Fibroblast of skin of left biceps (primary cell): ENCODE data around the gene HTR3B.
"Not testable (repeated sequence)": the region's sequence is repeated elsewhere in the genome, so short reads cannot be mapped to it uniquely, and the experiment has no call there.

Source experiments
- DNase-seq, 2 experiments: peaks; one replicate each; pipeline ENCODE4 v3.0.0-alpha.2; 2013; ENCODE audit warnings: low read depth in 2 of 2

HTR3B gene, protein sequence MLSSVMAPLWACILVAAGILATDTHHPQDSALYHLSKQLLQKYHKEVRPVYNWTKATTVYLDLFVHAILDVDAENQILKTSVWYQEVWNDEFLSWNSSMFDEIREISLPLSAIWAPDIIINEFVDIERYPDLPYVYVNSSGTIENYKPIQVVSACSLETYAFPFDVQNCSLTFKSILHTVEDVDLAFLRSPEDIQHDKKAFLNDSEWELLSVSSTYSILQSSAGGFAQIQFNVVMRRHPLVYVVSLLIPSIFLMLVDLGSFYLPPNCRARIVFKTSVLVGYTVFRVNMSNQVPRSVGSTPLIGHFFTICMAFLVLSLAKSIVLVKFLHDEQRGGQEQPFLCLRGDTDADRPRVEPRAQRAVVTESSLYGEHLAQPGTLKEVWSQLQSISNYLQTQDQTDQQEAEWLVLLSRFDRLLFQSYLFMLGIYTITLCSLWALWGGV

DNA sequence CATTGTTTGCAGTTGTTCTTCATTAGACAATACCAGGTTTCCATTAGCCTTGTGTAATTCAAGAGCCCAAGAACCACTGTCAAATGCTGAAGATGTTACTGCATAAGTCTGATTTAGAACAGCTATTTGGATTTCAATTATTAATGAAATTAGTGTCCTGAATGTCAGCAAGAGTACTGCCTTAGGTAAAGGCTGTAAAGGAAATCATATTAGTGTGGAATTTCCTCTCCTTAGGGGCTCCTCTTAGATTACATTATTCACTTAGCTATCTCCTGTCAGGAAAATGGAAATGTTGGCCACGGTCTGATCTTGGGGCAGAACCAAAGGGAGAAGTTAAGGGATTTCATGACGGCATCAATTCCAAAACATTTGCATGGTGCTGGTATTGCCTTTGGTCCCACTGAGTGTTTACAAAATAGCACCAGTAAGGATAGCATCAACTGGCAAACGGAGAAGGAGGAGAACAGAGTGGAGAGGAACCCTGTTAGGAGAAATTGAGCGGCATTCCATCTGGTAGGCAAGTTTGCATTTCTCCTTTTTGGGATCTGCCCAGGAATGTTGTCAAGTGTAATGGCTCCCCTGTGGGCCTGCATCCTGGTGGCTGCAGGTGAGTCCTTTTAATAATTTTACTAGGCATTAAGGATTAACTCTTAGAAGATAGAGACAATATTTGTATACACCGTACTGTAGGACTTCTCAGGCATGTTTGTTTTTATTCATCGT is at the start of gene HTR3B:
TSS of gene HTR3B (plus strand) at position 418 of the 723 bp plus-strand sequence. CDS start at position 556, 138 bp downstream.
- no peak for DNase-seq

DNA sequence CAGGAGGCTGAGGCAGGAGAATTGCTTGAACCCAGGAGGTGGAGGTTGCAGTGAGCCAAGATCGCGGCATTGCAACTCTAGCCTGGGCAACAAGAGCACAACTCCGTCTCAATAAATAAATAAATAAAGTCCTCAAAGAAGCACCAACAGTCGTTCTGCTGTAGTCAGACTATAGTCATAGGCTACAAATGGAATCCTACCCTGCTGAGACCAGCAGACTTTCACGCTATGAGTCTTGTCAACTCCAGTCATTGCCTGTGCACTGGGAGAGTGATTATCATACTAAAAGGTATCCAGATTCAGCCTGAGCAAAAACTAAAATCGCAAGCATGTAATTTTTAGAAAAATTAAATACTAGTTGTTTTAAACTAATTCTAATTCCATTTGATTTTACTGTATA is 48.8 kb upstream of the HTR3B start:
- no peak for DNase-seq

DNA sequence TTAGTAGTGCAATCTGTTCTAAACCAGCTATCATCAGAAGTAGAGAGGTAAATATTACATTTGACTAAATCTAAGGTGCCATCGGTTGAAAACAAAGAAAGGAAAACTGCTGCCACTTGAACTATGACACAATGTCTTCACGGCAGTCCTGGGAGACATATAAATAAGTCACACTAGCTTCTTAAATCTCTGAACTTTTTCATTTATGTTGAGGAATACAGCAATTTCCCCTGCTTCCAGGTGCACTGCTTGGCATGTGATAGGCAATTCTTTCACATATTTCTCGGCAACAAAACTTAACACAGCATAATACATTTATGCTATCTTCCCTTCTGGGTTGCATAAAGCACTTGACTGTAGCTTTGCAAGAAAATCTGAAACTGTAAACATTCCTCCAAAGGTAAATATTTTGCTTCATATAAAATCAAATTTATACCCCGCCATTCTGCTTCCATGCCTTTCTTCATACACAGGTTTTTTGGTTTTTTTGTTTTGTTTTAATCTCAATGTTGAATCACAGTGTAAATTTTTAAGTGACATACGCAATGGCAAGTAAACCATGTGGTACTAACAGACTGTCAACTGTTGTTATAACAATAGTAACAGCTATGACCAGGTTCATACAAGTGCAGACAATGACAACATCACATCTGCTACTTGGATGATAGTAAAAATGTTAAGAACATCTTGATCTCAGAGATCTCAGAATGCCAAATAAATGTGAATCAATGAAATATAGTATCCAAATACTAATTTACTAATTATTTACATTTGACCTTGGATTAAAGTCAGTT is 47.4 kb upstream of the HTR3B start:
- no peak for DNase-seq

DNA sequence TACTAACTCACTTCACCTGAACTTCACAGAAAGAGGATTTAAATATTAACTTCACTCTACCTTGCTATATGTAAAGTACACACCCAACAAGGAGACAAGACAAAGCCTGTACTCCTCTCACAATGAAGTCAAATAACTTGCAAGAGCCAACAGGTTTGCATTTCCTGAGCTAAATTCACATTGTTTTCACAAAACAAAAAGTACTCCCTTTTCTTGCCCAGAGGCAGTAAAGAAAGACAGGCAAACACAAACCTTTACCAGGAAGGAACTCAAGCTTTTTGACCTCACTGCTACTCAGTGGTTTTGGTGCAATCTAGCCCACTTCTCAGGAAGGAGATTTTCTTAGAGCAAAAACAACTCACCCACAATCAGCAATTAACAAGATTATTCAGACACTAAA is 44.9 kb upstream of the HTR3B start:
- DNase-seq = no peak

DNA sequence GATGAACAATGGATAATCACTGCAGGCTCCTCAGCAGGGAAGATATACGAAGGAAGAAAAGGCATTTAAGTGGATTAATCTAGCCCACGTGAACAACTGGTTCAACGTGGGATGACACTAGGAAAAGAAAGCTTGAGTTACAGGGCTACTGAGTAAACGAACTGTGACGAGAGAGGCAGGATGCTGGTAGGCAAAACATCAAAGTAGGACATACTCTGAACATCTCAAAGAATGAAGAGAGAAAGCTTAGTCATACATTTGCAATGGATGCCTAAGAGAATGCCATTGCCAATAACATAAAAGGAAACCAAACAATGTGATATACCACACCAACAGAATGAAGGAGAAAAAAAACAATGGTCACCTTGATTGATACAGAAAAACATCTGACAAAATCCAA is 42.2 kb upstream of the HTR3B start:
- no peak for DNase-seq

DNA sequence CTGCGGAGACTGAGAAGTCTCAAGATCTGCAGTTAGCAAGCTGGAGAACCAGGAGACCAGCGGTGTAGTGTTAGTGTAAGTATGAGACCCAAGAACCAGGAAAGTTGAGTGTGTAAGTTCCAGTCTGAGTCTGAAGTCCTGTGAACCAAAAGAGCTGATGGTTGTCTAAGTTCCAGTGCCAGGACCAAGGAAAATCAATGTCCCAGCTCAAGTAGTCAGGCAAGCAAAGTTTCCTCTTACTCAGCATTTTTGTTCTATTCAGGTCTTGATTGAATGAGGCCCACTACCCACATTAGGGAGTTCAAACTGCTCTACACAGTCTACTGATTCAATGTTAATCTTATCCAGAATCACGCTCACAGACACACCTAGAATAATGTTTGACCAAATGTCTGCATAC is 40.2 kb upstream of the HTR3B start:
- DNase-seq = no peak

DNA sequence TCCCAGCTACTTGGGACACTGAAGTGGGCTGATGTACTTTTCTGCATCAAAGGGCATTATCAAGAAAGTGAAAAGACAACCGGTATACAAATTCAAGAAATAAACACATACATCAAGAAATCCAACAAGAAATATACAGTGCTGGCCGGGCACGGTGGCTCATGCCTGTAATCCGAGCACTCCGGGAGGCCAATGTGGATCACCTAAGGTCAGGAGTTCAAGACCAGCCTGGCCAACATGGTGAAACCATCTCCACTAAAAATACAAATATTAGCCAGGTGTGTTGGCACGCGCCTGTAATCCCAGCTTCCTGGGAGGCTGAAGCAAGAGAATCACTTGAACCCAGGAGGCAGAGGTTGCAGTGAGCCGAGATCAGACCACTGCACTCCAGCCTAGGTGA is 38.7 kb upstream of the HTR3B start:
- no peak for DNase-seq

DNA sequence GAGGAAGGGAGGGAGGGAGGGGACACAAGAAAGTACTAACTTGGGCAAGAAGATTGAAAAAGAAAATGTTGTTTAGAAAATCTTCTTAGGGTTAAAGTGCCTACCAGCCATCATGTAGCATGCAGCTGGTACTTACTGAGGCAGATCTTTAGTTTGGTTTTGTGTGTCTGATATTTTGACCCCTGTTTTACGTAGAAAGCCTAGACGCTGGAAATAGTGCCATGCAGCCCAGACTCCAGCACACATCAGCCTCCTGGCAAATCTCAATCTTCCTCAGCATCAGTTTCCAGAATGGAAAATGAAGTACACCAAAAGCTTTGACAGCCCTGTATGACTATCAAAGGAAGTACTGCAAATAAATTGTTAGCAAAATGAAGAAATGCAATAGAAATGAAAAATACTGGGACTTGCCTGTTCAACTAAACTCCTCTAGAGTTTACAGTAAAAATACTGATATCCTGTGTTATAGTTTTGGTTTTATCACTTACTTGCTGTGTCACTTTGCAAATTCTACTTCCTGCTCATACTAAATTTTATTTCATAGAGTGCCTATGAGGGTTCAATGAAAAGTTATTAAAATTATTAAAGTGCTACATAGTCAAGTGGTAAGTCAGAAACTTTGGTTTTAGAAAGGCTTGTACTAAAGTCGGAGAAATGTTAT is 36.6 kb upstream of the HTR3B start:
- DNase-seq = no peak

DNA sequence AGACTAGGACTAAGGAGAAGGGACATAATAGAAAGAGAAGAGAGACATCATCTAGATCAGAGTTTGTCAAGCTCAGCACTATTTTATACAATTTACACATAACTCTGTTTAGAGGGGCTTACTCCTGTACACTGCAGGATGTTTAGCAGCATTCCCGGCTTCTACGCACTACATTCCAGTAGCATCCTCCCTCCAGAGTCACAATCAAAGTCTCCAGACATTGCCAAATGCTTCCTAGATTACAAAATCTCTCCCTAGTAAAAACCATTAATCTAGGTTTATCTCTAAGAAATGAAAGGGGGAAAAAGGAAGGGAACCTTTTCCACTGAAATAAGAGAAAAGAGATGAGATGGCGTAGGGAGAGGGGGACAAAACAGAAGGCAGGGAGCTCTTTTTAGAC is 33.3 kb upstream of the HTR3B start:
- no peak for DNase-seq

DNA sequence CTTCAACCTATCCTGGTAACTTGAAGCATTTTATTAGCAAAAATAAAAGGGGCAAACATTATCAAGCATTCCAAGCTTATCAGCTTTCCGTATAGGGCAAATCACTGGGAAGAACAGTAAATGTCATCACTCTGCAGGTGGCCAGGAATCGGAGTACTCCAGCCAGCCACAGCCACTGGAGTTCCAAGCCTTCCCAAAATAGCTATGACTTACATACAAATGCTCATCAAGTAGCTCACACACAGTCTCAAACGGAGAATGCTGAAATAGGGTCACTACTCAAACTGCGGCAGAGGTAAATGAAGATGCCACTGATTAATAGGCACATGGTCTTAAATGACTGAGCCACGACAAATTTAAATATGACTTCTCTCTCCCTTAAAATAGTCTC is 31.4 kb upstream of the HTR3B start:
- DNase-seq = no peak

DNA sequence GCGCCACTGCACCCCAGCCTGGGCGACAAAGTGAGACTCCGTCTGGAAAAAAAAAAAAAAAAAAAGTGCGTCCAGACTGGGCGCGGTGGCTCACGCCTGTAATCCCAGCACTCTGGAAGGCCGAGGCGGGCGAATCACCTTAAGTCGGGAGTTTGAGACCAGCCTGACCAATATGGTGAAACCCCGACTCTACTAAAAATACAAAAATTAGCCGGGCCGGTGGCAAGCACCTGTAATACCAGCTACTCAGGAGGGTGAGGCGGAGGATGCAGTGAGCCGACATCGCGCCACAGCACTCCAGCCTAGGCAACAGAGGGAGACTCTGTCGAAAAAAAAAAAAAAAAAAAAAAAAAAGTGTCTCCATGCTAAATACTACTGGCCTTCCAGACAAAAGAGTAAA is 30.5 kb upstream of the HTR3B start:
- DNase-seq = no peak

DNA sequence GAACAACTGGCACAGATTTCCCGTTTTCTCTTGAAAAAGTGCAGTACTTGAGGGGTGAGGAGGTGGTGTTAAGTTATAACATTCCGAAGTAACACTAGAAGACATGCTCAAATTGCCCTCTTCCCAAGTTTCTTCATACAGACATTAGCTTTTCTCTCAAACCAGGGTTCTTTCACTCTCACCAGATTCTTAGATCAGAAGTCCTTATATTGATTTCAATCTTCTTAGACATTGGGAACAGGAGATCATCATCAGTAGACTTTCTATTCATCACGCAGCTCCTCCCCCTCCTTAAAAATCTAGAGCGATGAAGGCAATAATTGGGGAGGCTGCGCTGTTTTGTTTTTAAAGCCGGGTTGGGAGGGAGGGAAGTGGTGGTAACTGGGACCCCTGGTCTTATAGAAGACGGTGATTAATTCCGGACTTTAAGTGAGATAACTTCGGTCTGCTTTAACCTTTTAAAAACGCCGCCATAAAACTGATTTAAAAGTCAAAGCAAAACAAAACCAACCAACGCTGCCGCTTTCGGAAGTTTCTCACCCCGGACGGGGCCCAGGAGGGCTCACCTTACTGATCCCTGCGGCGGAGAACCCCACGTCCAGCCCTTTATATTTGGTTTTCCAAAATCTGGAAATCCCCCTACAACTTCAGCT is 29.9 kb upstream of the HTR3B start:
- no peak for DNase-seq

DNA sequence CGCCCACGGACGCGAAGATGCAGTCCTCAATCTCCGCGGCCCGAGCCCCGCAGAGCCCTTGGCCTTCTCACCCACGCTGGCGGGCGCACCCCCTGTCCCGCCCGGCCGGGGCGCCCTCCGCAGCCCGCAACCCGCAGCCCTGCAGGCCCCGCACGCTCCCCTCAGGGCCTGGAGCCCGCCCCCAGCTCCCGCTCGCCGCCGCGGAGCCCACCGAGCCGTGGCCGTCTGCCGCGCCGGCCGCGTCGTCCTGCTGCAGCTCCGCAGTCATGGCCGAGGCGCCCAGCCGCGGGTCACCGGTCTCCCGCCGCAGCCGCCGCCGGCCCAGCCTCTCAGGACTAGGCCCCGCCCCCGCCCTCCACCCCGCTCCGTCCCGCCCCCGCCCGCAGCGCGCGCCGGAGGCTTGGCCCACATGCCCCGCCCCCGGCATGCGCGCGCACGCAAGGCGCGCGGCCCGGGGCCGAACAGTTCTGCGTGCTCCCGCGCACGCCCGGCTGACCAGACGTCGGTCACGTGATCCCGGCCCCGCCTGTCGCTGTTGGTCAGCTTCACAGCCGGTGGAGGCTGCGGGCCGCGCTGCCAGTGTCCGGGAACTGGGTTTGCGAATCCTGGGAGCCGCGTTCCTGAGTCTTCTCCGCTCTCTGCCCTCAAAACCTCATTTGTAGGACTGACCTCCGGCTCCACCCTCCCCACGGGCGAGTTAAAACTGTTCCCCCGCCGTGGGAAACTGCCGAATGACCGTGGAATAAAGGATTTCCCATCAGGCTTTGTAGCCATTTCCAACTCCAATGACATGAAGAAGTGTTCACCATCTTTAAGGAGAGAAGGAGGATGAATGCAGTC is 29.1 kb upstream of the HTR3B start, which contains the start of gene USP28:
TSS of gene USP28 (minus strand) at position 339 of the 840 bp plus-strand sequence. CDS start at position 268, 71 bp downstream.
- peak; percentile 84 to 85 for DNase-seq

DNA sequence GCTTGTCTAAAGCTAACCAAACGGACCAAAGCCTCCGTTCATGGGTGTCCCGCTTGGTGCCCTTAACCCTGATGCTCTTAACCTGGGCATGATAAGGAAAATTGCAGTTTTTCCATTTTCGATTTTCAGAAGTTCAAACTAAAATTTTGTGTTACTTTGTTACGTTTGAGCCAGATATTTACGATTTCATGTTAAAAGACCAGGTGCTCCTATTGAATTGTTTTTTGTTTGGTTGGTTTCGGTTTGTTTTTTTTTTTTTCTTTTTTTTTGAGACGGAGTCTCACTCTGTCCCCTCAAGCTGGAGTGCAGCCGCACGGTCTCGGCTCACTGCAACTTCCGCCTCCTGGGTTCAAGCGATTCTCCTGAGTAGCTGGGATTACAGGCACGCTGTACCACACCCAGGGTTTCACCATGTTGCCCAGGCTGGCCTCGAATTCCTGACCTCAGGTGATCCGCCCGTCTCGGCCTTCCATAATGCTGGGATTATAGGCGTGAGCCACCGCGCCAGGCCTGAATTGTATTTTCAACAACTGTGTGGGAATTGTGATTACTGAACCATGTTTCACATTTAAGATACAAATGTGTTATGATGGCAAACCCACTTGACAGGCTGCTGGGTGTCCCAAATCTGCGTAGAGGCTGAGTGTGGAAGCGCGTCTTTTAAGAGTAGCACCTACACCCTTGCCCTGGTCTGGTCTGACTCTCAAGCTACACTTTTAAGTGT is 28.4 kb upstream of the HTR3B start:
- DNase-seq = no peak

DNA sequence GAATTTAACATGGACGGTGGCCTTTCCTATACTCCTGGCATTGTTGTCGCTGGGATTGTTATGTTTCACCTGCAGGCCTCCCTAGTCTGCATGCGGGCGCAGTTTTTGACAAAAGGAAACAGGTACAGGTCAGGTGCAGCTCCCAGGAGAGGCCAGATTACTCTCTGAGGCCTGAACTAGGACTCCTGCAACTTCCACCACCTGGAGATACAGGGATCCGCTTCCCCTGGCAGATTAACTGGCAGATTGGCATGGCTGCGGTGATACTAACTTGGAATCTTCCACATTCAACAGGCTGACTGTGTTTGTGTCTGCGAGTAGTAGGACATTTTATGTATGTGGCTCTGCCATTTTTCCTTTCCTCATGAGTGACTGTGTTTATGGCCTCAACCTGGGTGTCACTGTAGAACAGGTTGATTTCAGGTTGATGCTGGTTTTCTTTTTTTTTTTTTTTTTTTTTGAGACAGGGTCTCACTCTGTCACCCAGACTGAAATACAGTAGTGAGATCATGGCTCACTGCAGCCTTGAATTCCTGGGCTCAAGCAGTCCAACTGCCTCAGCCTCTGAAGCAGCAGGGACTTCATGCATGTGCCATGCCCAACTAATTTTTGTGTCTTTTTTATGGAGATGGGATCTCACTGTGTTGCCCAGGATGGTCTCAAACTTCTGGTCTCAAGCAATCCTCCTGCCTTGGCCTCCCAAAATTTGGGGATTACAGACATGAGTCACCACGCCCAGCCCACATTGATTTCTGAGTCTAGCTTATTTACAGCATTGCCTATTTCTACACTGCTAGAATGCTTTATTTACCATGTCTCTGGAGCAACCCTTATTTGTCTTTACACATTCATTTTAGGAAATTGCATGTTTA is 27.6 kb upstream of the HTR3B start:
- no peak for DNase-seq

DNA sequence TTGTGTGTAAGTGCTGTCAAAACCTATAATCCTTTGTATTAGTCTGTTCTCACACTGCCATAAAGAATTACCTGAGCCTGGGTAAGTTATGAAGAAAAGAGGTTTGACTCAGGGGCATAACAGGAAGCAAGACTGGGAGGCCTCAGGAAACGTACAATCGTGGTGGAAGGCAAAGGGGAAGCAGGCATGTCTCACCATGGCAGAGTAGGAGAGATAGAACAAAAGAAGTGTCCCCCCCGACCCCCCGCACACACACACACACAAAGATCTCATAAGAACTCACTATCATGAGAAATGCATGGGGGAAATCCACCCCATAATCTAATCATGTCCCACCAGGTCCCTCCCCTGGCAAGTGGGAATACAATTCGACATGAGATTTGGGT is 26.9 kb upstream of the HTR3B start:
- no peak for DNase-seq

DNA sequence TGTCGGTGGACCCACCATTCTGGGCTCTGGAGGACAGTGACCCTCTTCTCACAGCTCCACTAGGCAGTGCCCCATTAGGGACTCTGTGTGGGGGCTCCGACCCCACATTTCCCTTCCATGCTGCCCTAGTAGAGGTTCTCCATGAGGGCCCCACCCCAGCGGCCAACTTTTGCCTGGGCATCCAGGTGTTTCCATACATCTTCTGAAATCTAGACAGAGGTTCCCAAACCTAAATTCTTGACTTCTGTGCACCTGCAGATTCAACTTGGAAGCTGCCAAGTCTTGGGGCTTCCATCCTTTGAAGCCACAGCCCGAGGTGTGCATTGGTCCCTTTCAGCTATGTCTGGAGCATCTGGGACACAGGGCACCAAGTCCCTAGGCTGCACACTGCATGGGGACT is 25.1 kb upstream of the HTR3B start:
- not testable (repeated sequence) for DNase-seq

DNA sequence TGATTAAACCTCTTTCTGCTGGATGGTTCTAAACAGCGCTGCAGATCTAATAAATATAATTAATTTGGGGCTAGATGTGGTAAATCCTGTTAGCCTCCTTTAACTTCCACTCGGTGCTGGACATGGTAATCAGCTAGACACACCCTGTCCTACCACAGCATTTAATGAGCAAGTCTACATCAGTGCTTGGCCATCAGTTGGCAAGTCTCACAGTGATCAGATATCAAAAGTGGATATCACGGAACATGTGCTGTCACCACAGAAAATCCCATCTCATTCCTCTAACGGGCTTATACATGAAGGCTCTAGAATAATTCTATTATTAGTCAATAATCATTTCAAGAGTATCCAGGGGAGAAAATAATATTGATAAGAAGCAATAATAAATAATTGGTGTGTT is 23.6 kb upstream of the HTR3B start:
- DNase-seq = no peak

DNA sequence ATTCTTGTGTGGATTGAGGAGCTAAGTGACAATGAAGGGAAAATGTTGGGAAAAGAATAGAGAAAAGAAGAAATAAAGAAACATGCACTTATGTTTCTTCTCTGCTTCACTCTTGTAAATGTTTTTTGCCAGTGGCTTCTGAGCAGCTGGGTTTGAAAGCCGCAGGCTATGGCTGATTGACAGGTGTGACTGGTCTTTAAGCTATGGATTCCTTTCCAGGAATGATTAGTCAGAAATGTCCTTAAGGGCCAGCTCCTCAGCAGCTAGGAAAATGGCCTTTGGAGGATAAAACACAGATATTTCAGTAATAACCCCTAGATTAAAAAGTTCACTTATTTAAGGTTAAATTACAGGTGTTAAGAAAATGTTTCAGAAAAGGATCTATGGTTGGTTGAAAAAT is 22.7 kb upstream of the HTR3B start:
- DNase-seq = no peak
